HG03196 (cell line): ENCODE results near the gene LYST.
"Not testable (repeated sequence)": the region's sequence is repeated elsewhere in the genome, so short reads cannot be mapped to it uniquely, and the experiment has no call there.

ENCODE experiments used
- ATAC-seq: cut with Tn5 transposase; IDR thresholded peaks from one replicate; pipeline ENCODE4 v1.9.1; 2021; ENCODE audit not compliant: unreplicated experiment

The LYST gene

GRCh38 chr1:235823684-235824083, 43.0 kb downstream of the LYST start:
- ATAC-seq: no peak

GRCh38 chr1:235822685-235823084, 44.0 kb downstream of the LYST start:
- ATAC-seq: no peak

GRCh38 chr1:235821361-235821981, 45.2 kb downstream of the LYST start:
- no peak for ATAC-seq

GRCh38 chr1:235820061-235820460, 46.6 kb downstream of the LYST start:
- ATAC-seq: no peak

- no peak for ATAC-seq
Observed at GRCh38 chr1:235818632-235819136, 48.0 kb downstream of the LYST start.

- ATAC-seq: no peak
Observed at GRCh38 chr1:235817101-235817728, 49.5 kb downstream of the LYST start.

GRCh38 chr1:235809688-235810397, 56.9 kb downstream of the LYST start:
- ATAC-seq: no peak

- no peak for ATAC-seq
Observed at GRCh38 chr1:235808223-235808622, 58.5 kb downstream of the LYST start.

GRCh38 chr1:235806123-235806522, 60.6 kb downstream of the LYST start:
- ATAC-seq: no peak

GRCh38 chr1:235802573-235803346, 63.9 kb downstream of the LYST start:
- no peak for ATAC-seq

GRCh38 chr1:235799264-235799663, 67.4 kb downstream of the LYST start:
- ATAC-seq: no peak

- no peak for ATAC-seq
Observed at GRCh38 chr1:235791532-235792060, 75.1 kb downstream of the LYST start.

GRCh38 chr1:235790123-235790522, 76.6 kb downstream of the LYST start:
- ATAC-seq: no peak

GRCh38 chr1:235786227-235786898, 80.3 kb downstream of the LYST start:
- not testable (repeated sequence) for ATAC-seq

- ATAC-seq: no peak
Observed at GRCh38 chr1:235784950-235785349, 81.8 kb downstream of the LYST start.

GRCh38 chr1:235783148-235783776, 83.4 kb downstream of the LYST start:
- ATAC-seq: no peak

GRCh38 chr1:235782601-235783000, 84.1 kb downstream of the LYST start:
- ATAC-seq: no peak

- ATAC-seq: no peak
Observed at GRCh38 chr1:235781807-235782206, 84.9 kb downstream of the LYST start.

GRCh38 chr1:235779770-235780169, 86.9 kb downstream of the LYST start:
- no peak for ATAC-seq

GRCh38 chr1:235776396-235776795, 90.3 kb downstream of the LYST start:
- no peak for ATAC-seq
